HEK293 (cell line): ENCODE data around the gene OTP.

Source experiments
- CTCF ChIA-PET: fragments of 350-600 bp; formaldehyde crosslinking; extraction: SDS; loops from one replicate; lab custom pipeline; 2021; ENCODE audit warnings: antibody characterized with exemption; lab: Yijun Ruan, JAX
- POLR2A ChIA-PET: fragments of 300-600 bp; formaldehyde crosslinking; extraction: SDS; loops from one replicate; lab custom pipeline; 2020; ENCODE audit warnings: antibody characterized with exemption, inconsistent platforms; lab: Yijun Ruan, JAX
- H3K27ac ChIP-seq: fragments of 200-500 bp; sonication (Bioruptor generic); 2 replicates; pipeline ENCODE4 v1.5.1; 2014; ENCODE audit warnings: low read depth, low read length, control low read depth, inconsistent platforms; ENCODE audit errors: extremely low read depth
- H3K36me3 ChIP-seq, 2 experiments: fragments of 200-500 bp in 1 of 2; sonication (Bioruptor generic) in 1 of 2; 1 replicate in 1 of 2; 2 replicates in 1 of 2; pipeline ENCODE4 v1.5.1; 2014 to 2017; ENCODE audit warnings: inconsistent platforms in 2 of 2, low read length in 2 of 2; ENCODE audit not compliant: control insufficient read depth in 2 of 2, insufficient read depth in 1 of 2
- H3K4me1 ChIP-seq: fragments of 200-500 bp; sonication (Bioruptor generic); 2 replicates; pipeline ENCODE4 v1.5.1; 2014; ENCODE audit warnings: mild to moderate bottlenecking, low read length, inconsistent platforms; ENCODE audit not compliant: control insufficient read depth, insufficient read depth
- H3K4me3 ChIP-seq: 2 replicates; pipeline ENCODE4 v1.5.1; 2011; ENCODE audit warnings: low read depth, mild to moderate bottlenecking, control low read depth, low read length, moderate library complexity
- H3K9me3 ChIP-seq: fragments of 200-500 bp; sonication (Bioruptor generic); 2 replicates; pipeline ENCODE4 v1.5.1; 2014; ENCODE audit warnings: low read depth, low read length, inconsistent platforms; ENCODE audit not compliant: control insufficient read depth, insufficient read depth
- EGR2 ChIP-seq: fragments of 450-650 bp; formaldehyde crosslinking; IDR thresholded peaks from 2 replicates; pipeline ENCODE4 v1.5.1; 2016; ENCODE audit warnings: low read depth, missing biosample characterization, missing genetic modification characterization
- GLIS1 ChIP-seq: fragments of 450-650 bp; formaldehyde crosslinking; IDR thresholded peaks from 2 replicates; pipeline ENCODE4 v1.5.1; 2016; ENCODE audit warnings: missing biosample characterization, missing genetic modification characterization
- KLF7 ChIP-seq: fragments of 450-650 bp; formaldehyde crosslinking; IDR thresholded peaks from 2 replicates; pipeline ENCODE4 v1.5.1; 2016; ENCODE audit warnings: missing biosample characterization, missing genetic modification characterization, borderline replicate concordance
- RBAK ChIP-seq: fragments of 450-650 bp; formaldehyde crosslinking; IDR thresholded peaks from 2 replicates; pipeline ENCODE4 v1.5.1; 2016; ENCODE audit warnings: missing biosample characterization, missing genetic modification characterization
- SALL2 ChIP-seq: fragments of 450-650 bp; formaldehyde crosslinking; IDR thresholded peaks from 2 replicates; pipeline ENCODE4 v1.5.0; 2017; ENCODE audit warnings: missing biosample characterization, mild to moderate bottlenecking, missing genetic modification characterization, borderline replicate concordance
- SCRT2 ChIP-seq: fragments of 450-650 bp; formaldehyde crosslinking; IDR thresholded peaks from 2 replicates; pipeline ENCODE4 v1.5.1; 2016; ENCODE audit warnings: missing biosample characterization, missing genetic modification characterization
- YY2 ChIP-seq: fragments of 450-650 bp; formaldehyde crosslinking; IDR thresholded peaks from 2 replicates; pipeline ENCODE4 v1.5.1; 2016; ENCODE audit warnings: missing biosample characterization, missing genetic modification characterization
- ZBTB10 ChIP-seq: fragments of 450-650 bp; formaldehyde crosslinking; IDR thresholded peaks from 2 replicates; pipeline ENCODE4 v1.5.1; 2016; ENCODE audit warnings: missing biosample characterization, missing genetic modification characterization
- ZBTB17 ChIP-seq: fragments of 450-650 bp; formaldehyde crosslinking; IDR thresholded peaks from 2 replicates; pipeline ENCODE4 v1.5.1; 2016; ENCODE audit warnings: missing biosample characterization, missing genetic modification characterization
- ZBTB48 ChIP-seq: fragments of 450-650 bp; formaldehyde crosslinking; IDR thresholded peaks from 2 replicates; pipeline ENCODE4 v1.5.1; 2016; ENCODE audit warnings: missing biosample characterization, missing genetic modification characterization
- ZIC2 ChIP-seq: fragments of 450-650 bp; formaldehyde crosslinking; IDR thresholded peaks from 2 replicates; pipeline ENCODE4 v1.5.1; 2016; ENCODE audit warnings: missing biosample characterization, missing genetic modification characterization
- ZNF112 ChIP-seq: fragments of 450-650 bp; formaldehyde crosslinking; IDR thresholded peaks from 2 replicates; pipeline ENCODE4 v1.5.0; 2017; ENCODE audit warnings: missing biosample characterization, missing genetic modification characterization
- ZNF184 ChIP-seq: fragments of 450-650 bp; IDR thresholded peaks from 2 replicates; pipeline ENCODE4 v1.5.1; 2018; ENCODE audit warnings: missing biosample characterization, mild to moderate bottlenecking, missing genetic modification characterization
- ZNF202 ChIP-seq: fragments of 450-650 bp; formaldehyde crosslinking; IDR thresholded peaks from 2 replicates; pipeline ENCODE4 v1.5.1; 2016; ENCODE audit warnings: missing biosample characterization, missing genetic modification characterization, borderline replicate concordance
- ZNF311 ChIP-seq: fragments of 450-650 bp; formaldehyde crosslinking; IDR thresholded peaks from 2 replicates; pipeline ENCODE4 v1.5.1; 2017; ENCODE audit warnings: missing biosample characterization, missing genetic modification characterization, borderline replicate concordance
- ZNF324 ChIP-seq: fragments of 450-650 bp; formaldehyde crosslinking; IDR thresholded peaks from 2 replicates; pipeline ENCODE4 v1.5.1; 2016; ENCODE audit warnings: missing biosample characterization, missing genetic modification characterization
- ZNF510 ChIP-seq: fragments of 450-650 bp; formaldehyde crosslinking; IDR thresholded peaks from 2 replicates; pipeline ENCODE4 v1.5.1; 2018; ENCODE audit warnings: mild to moderate bottlenecking, missing genetic modification characterization, missing biosample characterization; ENCODE audit not compliant: insufficient replicate concordance
- ZNF571 ChIP-seq: fragments of 450-650 bp; formaldehyde crosslinking; IDR thresholded peaks from 2 replicates; pipeline ENCODE4 v1.5.0; 2017; ENCODE audit warnings: missing biosample characterization, missing genetic modification characterization
- ZNF610 ChIP-seq: fragments of 450-650 bp; formaldehyde crosslinking; IDR thresholded peaks from 2 replicates; pipeline ENCODE4 v1.5.1; 2016; ENCODE audit warnings: missing biosample characterization, missing genetic modification characterization, borderline replicate concordance
- ZNF624 ChIP-seq: fragments of 450-650 bp; formaldehyde crosslinking; IDR thresholded peaks from 2 replicates; pipeline ENCODE4 v1.5.1; 2017; ENCODE audit warnings: missing biosample characterization, missing genetic modification characterization
- ZNF645 ChIP-seq: fragments of 450-650 bp; formaldehyde crosslinking; IDR thresholded peaks from 2 replicates; pipeline ENCODE4; 2016; ENCODE audit warnings: missing biosample characterization, missing genetic modification characterization
- ZNF658 ChIP-seq: fragments of 450-650 bp; formaldehyde crosslinking; IDR thresholded peaks from 2 replicates; pipeline ENCODE4; 2016; ENCODE audit warnings: missing biosample characterization, missing genetic modification characterization
- ZNF660 ChIP-seq: fragments of 450-650 bp; IDR thresholded peaks from 2 replicates; pipeline ENCODE4 v1.5.1; 2018; ENCODE audit warnings: missing biosample characterization, mild to moderate bottlenecking, missing genetic modification characterization
- ZNF670 ChIP-seq: fragments of 450-650 bp; formaldehyde crosslinking; IDR thresholded peaks from 2 replicates; pipeline ENCODE4 v1.5.1; 2016; ENCODE audit warnings: missing biosample characterization, missing genetic modification characterization, low read depth
- ZNF701 ChIP-seq: fragments of 450-650 bp; formaldehyde crosslinking; IDR thresholded peaks from 2 replicates; pipeline ENCODE4 v1.5.1; 2016; ENCODE audit warnings: missing biosample characterization, missing genetic modification characterization
- TF ChIP-seq, protein P1 (sequence below): fragments of 450-650 bp; formaldehyde crosslinking; IDR thresholded peaks from 2 replicates; pipeline ENCODE4 v1.5.1; 2017; ENCODE audit warnings: missing biosample characterization, missing genetic modification characterization

The OTP gene

GRCh38 chr5:77627869-77628674, 10.4 kb downstream of the OTP start:
- ChIA-PET POLR2A (no interaction called here), CTCF (no interaction called here)
- no peak overlapping the region for H3K4me3 ChIP-seq
- H3K27ac ChIP-seq, result no peak overlapping the region
- H3K9me3 ChIP-seq, result no peaks in the 10 kb centered on the region; the same call in 1 of the 2 replicates
- H3K4me1 ChIP-seq, result peaks cover 3% of the 10 kb centered on the region
- peak; percentile 52; the same call in 1 of the 2 replicates for TF ChIP-seq ZNF202 (tag by site-specific recombination)
- TF ChIP-seq ZNF658 (tag by site-specific recombination), result no peak
- no peaks in the 10 kb centered on the region for H3K36me3 ChIP-seq

DNA sequence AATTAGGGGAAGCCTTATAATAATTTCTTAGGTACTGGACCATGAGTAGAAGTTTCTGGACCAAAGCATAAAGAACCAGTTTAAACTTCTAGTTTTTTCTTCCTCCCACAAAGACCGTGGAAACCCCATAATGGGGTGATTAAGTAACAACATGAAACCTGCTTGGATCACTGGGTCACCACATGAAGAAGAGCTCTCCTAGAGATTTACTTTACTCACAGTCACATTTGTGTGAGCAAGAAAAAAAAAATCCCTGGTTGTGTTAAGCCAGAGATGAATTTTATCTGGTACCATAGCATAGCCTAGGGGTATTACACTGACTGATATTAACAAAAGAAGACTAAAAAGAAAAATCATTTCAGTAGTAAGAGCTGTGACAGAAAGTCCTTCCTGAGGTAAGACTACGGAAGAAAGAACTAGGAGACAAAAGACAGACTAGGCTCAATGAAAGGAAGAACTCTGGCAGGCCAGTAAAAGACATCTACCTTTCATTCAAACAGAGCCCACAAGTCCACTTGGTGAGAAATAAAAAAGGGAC, 15.2 kb downstream of the OTP start:
- Histone ChIP-seq H3K27ac (no peak overlapping the region), H3K4me1 (no peaks in the 10 kb centered on the region), H3K9me3 (no peaks in the 10 kb centered on the region; the same call in 1 of the 2 replicates), H3K4me3 (no peak overlapping the region), H3K36me3 (no peaks in the 10 kb centered on the region)
- TF ChIP-seq ZNF571 (tag by site-specific recombination) (no peak), GLIS1 (no peak), ZIC2 (tag by site-specific recombination) (no peak), ZNF112 (no peak), ZNF311 (tag by site-specific recombination) (no peak), ZBTB48 (tag by site-specific recombination) (no peak), SALL2 (tag by site-specific recombination) (no peak), ZNF510 (tag by site-specific recombination) (no peak), ZNF701 (tag by site-specific recombination) (no peak), YY2 (tag by site-specific recombination) (no peak), KLF7 (tag by site-specific recombination) (no peak), ZNF624 (tag by site-specific recombination) (no peak), ZNF670 (tag by site-specific recombination) (no peak), ZNF660 (tag by site-specific recombination) (no peak), ZBTB10 (tag by site-specific recombination) (no peak)
- CTCF ChIA-PET, result no interaction called here
- POLR2A ChIA-PET, result no interaction called here

DNA sequence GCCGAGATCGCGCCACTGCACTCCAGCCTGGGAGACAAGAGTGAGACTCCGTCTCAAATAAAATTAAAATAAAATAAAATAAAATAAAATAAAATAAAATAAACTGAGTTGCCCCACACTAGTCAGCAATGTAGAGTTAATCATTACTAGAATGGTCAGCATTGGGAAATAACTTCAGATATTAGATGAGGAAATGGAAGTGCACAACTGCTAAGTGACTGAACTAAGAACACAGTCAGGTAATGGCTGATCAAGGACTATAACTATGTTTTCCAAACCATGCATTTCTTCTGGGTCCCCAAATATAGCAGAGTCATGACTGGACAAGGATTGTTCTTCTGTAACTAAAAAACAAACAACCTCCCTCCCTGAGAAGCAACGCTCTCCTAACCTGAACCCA, 17.1 kb downstream of the OTP start:
- CTCF ChIA-PET, result interaction anchor here (1.1 to 1.5 kb wide), 2 partner anchors 54 to 61 kb away, joined by 4 read pairs; no protein-coding TSS in a partner anchor
- no peak overlapping the region for H3K27ac ChIP-seq
- POLR2A ChIA-PET, result no interaction called here
- TF ChIP-seq, protein P1, sequence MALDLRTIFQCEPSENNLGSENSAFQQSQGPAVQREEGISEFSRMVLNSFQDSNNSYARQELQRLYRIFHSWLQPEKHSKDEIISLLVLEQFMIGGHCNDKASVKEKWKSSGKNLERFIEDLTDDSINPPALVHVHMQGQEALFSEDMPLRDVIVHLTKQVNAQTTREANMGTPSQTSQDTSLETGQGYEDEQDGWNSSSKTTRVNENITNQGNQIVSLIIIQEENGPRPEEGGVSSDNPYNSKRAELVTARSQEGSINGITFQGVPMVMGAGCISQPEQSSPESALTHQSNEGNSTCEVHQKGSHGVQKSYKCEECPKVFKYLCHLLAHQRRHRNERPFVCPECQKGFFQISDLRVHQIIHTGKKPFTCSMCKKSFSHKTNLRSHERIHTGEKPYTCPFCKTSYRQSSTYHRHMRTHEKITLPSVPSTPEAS (tag by site-specific recombination), result no peak
- TF ChIP-seq ZNF645 (tag by site-specific recombination) (no peak), ZNF324 (no peak), ZBTB17 (tag by site-specific recombination) (no peak), SCRT2 (tag by site-specific recombination) (no peak), ZNF610 (no peak), EGR2 (tag by site-specific recombination) (no peak), ZNF184 (no peak), RBAK (tag by site-specific recombination) (no peak)

More for the DNA sequence above, 17.1 kb downstream of the OTP start:
- Histone ChIP-seq H3K9me3 (no peaks in the 10 kb centered on the region), H3K4me3 (no peak overlapping the region), H3K36me3 (no peaks in the 10 kb centered on the region), H3K4me1 (no peaks in the 10 kb centered on the region)
